GM19452 (cell line): Measurements from ENCODE around the gene ANO9.
"Not testable (repeated sequence)": the region's sequence is repeated elsewhere in the genome, so short reads cannot be mapped to it uniquely, and the experiment has no call there.

Experiments
- ATAC-seq: cut with Tn5 transposase; IDR thresholded peaks from one replicate; pipeline ENCODE4 v1.9.1; 2021; ENCODE audit not compliant: unreplicated experiment

Gene ANO9

DNA sequence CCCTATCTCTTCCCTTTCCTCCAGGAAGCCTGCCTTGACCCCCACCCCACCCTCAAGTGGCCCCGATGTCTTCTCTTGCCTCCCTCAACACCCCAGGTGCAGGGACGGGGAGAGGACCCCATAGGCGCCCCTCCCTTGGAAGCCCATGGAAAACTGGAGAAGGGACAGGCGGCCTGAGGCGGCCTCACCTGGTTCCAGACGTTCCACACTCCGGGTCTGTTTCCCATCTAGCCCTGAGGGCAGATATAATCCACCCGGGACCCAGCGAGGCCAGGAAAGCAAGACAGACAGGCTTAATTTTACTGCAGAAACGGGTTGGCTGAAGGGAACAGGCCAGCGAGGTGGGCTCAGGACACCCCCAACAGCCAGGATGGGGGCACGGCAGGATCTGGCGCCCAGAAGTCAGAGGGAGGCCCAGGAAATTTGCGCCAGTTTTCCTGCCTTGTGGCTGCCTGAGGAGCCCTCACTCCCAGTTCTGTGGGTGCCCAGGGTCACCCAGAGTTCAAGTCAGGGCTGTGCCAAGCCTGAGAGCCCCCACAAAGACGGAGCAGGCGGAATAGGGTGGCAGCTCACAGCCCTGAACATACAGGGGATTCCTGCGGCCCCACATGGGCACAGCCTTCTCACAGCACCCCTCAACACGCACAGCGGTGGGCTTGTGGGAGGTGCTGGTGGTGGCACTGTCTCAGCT, 24.0 kb downstream of the ANO9 start:
- ATAC-seq = no peak

DNA sequence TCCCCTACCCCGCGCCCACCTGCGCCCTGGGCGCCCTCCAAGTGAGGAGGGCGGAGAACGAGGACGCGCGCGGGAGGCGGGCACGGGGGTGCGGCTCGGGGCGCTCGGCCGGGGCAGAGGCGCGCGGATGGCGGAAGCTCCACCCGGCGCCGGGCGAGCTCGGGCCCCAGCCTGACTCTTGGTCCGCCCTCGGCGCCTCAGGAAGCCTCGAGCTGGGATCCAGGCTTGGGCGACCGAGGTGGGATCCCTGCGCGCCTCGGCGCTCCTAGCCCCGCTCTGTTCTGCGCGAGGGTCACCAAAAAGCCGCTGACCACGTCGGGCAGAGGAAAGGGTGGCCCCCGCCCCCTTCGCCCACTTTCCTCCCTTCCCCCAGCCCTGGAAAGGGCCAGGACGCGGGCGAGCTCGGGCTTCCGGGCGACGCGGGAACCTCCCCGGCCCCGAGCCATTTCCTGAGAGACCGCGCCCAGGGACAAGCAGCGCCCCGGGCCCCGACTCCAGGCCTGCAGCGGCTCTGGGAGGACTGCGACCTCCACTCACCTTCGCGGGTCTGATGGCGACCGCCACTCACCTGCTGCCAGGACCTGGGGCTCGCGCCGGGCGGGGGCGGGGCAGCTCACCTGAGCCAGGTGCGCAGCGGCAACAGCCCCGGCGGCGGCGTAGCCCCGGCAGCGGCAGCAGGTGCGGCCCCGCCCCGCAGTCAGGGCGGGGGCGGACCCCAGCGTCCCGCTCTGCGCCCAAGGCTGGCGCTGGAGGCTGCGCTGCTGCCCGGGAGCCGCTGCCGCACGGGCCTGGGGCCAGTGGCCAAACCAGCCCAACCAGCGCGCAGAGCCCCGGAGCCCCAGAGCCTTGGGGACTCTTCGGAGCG, 24.8 kb downstream of the ANO9 start:
- ATAC-seq = no peak

DNA sequence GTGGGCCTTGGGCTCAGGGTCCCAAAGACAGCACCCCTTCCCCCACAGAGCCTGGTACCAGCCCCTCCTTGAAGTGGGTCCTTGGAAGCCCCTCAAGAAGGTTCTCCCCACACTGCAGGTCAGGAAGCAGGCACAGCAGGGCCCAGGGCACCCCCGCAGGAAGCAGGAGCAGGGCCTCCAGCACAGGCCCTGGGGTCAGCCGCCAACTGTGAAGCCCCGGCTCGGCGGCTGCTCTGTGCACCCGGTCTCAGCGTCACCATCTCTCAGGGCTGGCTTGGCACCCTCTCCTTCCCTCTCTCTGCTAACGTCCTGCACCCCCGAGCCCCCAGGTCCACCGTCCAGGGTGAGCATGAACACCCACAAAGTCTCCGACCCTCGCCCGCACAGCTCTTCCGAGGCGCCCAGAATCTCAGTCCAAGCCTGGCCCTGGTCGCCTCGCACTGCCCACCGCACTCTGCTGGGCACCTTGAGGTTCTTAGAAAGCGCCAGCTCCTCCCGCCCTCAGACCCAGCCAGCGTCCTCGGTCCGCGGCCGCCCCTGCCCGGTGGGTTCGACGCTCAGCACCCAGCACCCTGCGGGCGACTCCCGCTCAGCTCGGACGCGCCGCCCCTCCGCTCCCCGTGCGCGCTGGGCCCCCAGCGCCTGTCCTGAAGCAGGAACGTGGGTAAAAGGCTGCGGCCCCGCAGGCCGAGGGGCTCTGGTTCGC, 25.6 kb downstream of the ANO9 start:
- no peak for ATAC-seq

DNA sequence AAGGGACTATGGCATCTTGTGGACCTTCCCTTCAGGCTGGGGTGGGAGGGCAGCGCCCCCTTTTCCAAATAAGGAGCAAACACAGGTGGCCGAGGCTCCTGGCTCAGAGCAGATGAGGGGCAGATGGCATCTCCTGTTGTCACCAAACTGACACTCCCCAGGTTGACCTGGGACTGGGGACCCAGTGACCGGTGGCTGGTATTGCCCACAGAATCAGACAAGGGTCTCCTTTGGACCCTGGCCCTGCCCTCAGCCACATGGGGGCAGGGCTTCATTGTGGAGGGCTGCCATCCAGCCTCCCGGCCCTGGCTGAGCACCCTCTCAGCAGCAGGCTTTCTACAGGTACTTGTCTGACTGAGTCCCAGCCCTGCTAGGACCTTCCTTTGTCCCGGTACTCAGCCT, 26.2 kb downstream of the ANO9 start:
- no peak for ATAC-seq

DNA sequence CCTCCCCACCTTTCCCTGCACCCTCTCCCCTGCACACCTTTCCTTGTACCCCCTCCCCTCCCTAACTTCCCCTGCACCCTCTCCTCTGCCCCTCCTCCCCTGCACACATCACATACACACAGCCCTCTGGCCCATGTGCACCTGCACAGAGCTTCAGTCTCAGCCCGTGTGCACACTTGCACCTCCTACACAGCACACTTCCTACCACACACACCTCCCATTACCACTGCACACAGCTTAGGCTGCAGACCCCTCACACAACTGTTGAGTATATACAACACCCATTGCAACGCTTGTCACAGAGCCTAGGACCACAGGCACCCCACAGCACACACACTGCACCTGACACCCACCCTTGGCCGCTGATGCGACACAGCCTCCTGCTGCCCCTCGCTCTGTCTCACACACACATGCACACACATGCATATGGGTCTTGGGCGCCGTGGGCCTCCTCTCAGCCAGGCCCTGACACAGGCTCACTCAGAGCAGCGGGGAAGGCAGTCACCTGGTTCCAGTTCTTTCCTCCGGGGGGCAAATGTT, 27.4 kb downstream of the ANO9 start:
- no peak for ATAC-seq

DNA sequence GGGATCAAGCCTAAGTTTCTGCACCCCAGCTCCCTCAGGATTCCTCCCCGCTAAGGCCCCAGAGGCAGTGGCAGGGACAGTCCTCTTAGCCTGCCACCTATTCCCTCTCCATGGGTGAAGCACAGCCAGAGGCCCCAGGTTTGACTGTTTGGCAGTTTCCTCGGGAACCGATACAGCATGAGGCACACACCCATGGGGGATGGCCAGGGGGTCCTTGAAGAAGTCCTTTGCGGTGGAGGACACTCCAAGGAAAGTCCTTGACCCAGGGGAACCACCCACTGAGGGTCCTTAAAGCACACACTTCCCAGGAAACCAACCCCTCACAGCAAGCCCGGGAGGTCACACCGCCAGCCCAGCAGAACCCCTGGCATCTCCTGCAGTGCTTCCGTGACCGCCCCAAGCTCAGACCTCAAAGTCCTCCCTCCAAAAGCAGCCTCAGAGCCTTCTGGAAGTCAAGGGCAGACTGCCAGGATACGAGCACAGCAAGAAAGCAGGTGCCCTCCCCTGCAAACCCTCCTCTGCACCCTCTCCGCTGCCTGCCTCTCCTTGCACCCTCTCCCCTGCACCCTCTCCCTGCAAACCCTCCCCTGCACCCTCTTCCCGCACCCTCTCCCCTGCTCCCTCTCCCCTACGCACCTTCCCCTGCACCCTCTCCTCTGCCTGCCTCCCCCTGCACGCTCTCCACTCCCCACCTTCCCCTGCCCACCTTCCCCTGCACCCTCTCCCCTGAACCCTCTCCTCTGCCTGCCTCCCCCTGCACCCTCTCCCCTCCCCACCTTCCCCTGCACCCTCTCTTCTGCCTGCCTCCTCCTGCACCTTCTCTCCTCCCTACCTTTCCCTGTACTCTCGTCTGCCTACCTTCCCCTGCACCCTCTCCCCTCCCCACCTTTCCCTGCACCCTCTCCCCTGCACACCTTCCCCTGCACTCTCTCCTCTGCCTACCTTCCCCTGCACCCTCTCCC, 28.4 kb downstream of the ANO9 start:
- ATAC-seq = no peak

DNA sequence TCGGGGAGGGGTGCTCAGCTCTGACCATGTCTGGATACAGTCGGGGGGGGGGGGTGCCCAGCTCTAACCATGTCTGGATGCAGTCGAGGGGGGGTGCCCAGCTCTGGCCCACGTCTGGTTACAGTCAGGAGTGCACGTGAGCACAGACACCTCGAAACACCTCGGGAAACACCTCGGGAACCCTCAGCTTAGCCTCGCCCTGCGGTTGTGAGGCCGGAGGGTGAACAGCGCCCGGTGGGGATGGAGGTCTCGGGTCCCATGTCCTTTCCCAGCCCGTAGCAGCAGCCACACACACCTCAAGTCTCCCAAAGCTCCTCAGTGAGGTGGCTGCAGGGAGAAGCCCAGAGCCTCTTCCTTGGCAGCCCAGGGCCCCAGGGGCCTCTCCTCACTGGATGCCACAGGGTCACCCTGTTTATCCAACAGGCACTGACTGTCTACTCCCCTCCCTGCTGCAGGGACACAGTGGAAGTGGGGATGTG, 29.1 kb downstream of the ANO9 start:
- ATAC-seq = no peak

DNA sequence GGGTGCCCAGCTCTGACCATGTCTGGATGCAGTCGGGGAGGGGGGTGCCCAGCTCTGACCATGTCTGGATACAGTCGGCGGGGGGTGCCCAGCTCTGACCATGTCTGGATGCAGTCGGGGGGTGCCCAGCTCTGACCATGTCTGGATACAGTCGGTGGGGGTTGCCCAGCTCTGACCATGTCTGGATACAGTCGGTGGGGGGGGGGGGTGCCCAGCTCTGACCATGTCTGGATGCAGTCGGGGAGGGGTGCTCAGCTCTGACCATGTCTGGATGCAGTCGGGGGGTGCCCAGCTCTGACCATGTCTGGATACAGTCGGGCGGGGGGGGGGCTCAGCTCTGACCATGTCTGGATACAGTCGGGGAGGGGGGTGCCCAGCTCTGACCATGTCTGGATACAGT, 30.3 kb downstream of the ANO9 start:
- not testable (repeated sequence) for ATAC-seq

DNA sequence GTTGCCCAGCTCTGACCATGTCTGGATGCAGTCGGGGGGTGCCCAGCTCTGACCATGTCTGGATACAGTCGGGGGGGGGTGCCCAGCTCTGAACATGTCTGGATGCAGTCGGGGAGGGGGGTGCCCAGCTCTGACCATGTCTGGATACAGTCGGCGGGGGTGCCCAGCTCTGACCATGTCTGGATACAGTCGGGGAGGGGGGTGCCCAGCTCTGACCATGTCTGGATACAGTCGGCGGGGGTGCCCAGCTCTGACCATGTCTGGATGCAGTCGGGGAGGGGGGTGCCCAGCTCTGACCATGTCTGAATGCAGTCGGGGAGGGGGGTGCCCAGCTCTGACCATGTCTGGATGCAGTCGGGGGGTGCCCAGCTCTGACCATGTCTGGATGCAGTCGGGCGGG, 31.1 kb downstream of the ANO9 start:
- ATAC-seq = not testable (repeated sequence)

DNA sequence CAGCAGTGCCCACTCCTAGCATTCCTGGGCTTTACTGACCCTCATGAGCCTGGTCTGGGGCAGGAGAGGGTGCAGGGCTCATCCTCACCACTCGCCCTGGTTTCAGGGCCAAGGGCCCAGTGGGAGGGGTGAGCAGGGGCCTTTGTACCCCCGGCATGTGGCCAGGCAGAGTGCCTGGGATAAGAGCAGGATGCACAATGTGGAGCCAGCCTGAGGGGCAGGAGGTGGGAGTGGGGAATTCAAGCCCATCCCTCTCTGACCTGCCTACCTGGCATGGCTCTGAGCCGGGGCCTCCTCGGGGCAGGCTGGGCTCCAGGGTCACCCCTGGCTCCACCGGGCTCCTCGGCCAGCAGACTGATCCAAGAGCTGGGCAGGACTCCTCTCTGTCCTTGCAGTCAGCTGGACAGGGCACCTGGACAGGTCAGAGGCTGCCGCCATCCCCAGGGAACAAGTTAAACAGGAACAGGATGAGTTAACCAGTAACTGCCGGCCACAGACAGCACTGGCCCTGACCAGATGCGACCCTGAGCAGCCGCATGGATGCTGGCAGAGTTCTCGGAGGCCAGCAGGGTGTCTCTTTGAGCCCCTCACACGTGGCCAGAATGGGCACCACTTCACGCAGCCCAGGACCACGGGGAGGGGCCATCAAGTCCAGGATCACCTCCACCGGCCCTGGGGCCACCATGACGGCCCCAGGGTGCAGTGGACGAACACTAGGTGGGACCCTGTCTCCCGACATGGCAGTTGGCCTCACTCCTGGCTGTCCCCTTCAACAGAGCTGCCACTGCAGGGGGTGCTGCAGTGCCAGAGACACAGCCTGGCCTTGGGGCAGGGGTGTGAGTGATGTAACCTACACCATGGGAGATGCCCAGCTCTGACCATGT, 32.0 kb downstream of the ANO9 start:
- ATAC-seq = no peak

DNA sequence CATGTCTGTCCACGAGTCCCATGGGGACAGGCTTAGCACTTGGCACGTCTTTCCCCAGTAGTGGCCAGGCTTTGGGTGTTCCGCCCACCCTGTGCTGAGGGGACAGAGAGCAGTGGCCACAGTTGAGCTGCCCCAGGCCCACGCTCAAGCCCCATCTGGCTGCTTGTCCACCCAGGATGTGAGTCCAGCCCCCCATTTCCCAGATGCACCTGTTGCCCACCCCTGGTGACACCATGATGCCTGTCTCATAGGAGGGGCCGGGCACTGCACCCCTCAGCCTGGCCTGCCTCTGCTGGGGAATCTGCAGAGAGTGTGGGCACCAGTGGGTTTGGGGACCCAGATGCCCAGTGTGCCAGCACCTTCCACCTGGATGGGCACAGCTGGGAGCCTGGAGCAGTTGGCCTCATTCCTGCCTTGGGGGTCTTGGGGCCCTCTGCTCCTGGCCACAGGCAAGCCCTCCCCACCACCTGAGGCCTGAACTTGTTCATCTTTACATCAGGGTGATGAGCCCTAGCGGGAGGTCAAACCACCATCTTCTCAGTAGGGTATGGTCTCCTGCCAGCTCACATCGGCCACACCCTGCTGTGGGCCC, 32.7 kb downstream of the ANO9 start:
- ATAC-seq = no peak

DNA sequence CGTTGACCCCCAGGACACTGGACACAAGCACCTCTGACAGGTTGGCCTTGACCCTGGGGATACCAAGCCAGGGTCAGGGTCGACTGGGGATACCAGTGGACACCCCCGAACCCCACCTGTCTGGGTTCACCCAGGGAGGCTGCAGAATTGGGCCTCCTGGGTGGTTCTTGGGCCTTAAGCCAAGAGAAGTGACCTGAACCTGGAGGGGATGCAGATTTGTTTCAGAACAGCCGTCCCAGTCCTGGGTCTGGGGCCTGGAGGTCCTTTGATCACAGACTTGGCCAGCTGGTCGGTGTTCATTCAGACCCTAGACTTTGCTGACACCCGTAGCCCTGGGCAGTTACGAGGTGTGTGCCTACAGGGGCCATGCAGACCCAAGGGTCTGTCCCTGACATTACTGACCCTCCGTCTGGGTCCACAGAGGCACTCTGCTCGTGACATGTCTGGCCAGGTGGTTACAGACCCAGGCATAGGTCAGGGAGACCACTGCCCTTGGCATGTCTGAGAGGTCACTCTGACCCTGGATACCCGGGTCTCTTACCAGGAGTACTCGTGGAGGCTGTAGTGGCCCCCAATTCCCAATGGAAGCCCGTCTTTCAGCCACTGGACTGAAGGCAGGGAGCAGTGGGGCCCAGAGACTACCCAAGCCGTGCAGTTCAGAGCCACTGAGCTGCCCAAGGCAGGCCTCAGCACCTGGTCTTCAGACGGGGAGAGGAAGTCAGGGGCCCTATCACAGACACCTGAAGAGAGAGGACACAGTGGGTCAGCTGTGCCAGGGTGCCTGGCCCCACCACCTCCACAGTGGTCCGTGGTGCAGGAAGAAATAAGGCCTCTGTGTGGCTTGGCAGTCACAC, 33.4 kb downstream of the ANO9 start:
- no peak for ATAC-seq

DNA sequence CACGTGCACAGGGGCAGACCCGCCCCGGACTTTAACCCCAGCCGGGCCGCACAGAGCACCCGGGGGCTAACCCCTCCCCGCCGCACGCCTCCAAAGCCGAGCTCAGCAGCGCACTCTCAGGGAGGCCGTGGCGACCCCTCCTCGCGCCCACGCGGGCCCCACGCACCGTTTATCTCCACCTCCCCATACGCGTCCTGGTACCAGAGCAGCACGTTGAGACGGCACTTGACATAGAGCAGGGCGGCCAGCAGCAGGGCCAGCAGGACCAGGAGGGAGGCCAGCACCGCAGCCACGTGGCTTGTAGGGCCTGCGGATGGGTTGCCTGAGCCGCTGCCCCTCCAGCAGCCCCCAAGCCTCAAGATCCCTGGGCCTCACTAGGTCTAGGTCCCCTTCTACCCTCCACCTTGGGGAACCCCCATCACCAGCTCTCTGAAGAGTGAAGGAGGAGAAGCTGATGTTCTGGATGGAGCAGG, 34.1 kb downstream of the ANO9 start:
- no peak for ATAC-seq

DNA sequence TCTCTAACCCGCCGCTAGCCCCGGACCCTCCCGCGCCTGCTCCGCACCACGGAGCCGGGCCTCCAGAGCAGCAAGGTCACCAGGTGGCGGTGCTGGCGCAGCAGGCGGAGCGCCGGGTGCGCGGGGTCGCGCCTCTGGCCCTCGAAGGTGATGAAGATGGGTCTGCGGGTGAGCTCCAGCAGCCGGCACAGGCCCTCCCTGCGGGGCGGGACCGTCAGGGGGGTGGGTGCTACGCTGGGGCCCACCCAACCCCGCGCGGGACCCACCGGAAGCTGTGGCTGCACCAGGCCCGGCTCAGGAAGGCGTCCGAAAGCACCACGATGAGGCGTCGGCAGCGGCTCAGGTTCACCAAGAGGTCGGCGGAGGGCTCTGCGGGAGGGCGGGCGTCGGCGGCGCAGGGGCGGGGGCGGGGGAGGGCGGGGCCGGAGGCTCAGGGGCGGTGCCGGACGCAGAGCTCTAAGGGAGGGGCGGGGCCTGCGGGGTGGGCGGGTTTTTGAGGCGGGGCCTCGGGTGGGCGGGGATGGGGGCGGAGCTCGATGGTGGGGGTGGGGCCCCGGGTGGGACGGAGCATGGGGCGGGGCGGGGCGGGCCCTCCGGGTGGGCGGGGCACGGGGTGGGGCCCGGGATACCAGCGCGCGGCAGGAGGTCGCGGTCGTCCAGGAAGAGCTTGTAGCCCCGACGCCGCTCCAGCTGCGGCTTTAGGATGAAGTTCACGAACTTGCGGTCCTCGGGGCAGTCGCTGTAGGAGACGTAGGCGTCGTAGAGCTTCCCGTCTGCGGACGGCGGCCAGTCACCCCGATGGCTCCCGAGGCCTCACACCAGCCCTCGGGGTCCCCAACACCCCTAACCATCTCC, 34.8 kb downstream of the ANO9 start:
- peak; percentile 80 for ATAC-seq

DNA sequence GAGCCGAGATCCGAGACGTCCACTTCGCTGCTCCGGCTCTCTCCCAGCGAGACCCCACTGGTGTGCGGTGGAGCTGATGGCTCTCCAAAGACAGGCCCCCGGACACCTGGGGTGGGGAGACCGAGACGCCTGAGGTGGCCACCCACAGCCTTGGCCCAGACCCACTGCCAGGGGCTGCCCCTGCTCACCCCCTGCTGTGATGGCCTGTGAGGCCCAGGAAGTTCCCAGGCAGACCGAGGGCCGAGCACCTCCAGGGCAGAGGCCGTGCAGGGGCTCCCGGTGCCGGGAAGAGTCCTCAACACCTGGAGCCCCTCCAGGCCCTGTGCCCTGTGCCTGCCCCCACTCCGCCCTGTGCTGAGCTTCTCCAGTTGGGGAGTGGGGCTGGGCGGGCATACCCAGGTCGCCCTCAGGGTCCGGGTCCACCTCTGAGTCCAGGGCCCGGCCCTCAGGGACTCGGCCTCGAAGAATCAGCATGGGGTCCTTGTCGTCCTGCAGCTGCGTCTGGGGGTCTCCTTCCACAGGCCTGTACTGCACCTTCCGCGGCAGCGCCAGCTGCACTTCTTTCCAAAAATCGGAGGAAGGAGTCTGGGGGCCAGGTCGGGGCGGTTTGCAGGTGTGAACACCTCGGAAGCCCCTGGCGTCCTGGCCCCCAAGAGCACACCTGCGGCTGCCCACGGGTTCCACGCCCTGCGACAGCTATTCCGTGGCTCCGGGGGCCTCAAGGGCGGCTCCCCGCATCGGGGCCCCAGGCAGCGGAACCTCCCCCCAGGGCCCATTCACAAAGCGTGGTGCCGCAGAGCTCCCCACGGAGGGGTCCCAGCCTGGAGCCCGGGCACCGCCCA, 35.6 kb downstream of the ANO9 start:
- ATAC-seq = no peak

DNA sequence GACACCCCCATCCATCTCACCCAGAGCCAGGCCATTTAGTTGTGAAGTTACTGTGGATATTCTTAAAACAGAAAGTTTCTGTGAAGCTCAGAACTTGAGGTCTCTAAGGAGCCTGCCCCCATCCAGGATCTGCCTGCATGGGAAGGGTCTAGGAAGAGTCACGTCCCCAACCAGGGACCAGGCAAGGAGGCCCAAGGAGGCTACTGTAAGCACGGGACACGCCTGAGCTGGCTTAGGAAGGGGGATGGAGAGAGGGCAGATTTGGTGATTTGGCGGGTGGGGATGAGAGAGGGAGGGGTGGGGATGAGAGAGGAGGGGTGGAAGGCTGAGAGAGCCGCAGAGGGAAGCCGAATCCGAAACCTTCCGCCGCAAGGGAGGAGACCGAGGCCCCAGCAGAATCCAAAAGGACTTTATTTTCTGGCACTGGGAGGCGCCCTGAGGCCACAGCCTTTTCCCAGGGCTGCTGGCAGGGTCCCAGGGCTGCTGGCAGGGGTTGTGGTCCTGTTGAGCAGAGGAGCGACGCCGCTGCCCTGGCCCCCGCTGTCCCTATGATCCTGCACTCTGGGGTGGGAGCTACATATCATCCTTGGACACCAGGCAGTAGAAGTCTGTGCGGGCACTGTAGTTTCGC, 36.4 kb downstream of the ANO9 start:
- ATAC-seq = no peak
